Osteoblast (primary cell): ENCODE data around the gene TTLL12. TPM values are rescaled to one million over a fixed set of nuclear protein-coding genes. Genes with fewer than 3 reads are reported as not detected.
"Not testable (repeated sequence)": the region's sequence is repeated elsewhere in the genome, so short reads cannot be mapped to it uniquely, and the experiment has no call there.

ENCODE experiments used
- DNase-seq: peaks from one replicate; pipeline ENCODE4 v3.0.0; 2011; ENCODE audit warnings: low spot score, mixed read lengths; ENCODE audit not compliant: insufficient read length; ENCODE audit errors: missing footprints
- H2AFZ ChIP-seq: 2 replicates; pipeline ENCODE4 v1.6.0; 2011; ENCODE audit warnings: mild to moderate bottlenecking, low read length
- H3K27ac ChIP-seq: 2 replicates; pipeline ENCODE4 v1.5.1; 2011; ENCODE audit warnings: mild to moderate bottlenecking, low read depth, low read length, moderate library complexity
- H3K27me3 ChIP-seq: 2 replicates; pipeline ENCODE4 v1.6.0; 2012; ENCODE audit warnings: mild to moderate bottlenecking, control low read depth, inconsistent platforms, low read length, moderate library complexity; ENCODE audit not compliant: insufficient read depth
- H3K36me3 ChIP-seq: 2 replicates; pipeline ENCODE4 v1.5.1; 2011; ENCODE audit warnings: mild to moderate bottlenecking, low read length, control low read depth, moderate library complexity; ENCODE audit not compliant: insufficient read depth
- H3K4me1 ChIP-seq: 2 replicates; pipeline ENCODE4 v1.5.1; 2011; ENCODE audit warnings: mild to moderate bottlenecking, low read length, control low read depth, moderate library complexity; ENCODE audit not compliant: insufficient read depth
- H3K4me2 ChIP-seq: 2 replicates; pipeline ENCODE4 v1.6.0; 2011; ENCODE audit warnings: mild to moderate bottlenecking, low read length; ENCODE audit not compliant: insufficient read depth
- H3K4me3 ChIP-seq: fragments of 200-600 bp; sonication (generic); 3 replicates; pipeline ENCODE4 v1.5.1; 2012; ENCODE audit warnings: mild to moderate bottlenecking, low read length, inconsistent platforms; ENCODE audit not compliant: insufficient read depth
- H3K79me2 ChIP-seq: 2 replicates; pipeline ENCODE4 v1.6.0; 2012; ENCODE audit warnings: mild to moderate bottlenecking, low read length, control low read depth, inconsistent platforms; ENCODE audit not compliant: insufficient read depth
- H3K9me3 ChIP-seq: 2 replicates; pipeline ENCODE4 v1.5.1; 2011; ENCODE audit warnings: low read depth, low read length, control low read depth
- H4K20me1 ChIP-seq: 2 replicates; pipeline ENCODE4 v1.6.0; 2012; ENCODE audit warnings: mild to moderate bottlenecking, low read length, control low read depth; ENCODE audit not compliant: insufficient read depth
- CTCF ChIP-seq: IDR thresholded peaks from 2 replicates; pipeline ENCODE4 v1.5.1; 2011; ENCODE audit warnings: mild to moderate bottlenecking, low read depth, low read length, moderate library complexity; ENCODE audit errors: extremely low read depth
- total RNA-seq: library from RNA; depleted of rRNA; stranded (reverse); fragments of >200 nt; gene quantifications from 2 replicates; pipeline ENCODE4 v1.2.3, GENCODE V29; 2012

Gene TTLL12
- total RNA-seq, 1 donor, result 29.0 TPM

GRCh38 chr22:43147821-43148220 is 39.1 kb downstream of the TTLL12 start:
- peak overlapping the region; percentile 33 for H3K4me2 ChIP-seq
- H3K4me1 ChIP-seq, result no peaks in the 10 kb centered on the region
- no peaks in the 10 kb centered on the region for H3K9me3 ChIP-seq
- no peak overlapping the region for H3K4me3 ChIP-seq
- H3K27ac ChIP-seq, result no peak overlapping the region
- no peaks in the 10 kb centered on the region for H3K36me3 ChIP-seq
- TF ChIP-seq CTCF, result no peak
- H2AFZ ChIP-seq, result peak overlapping the region; percentile 41
- no peaks in the 10 kb centered on the region for H3K27me3 ChIP-seq
- no peaks in the 10 kb centered on the region for H4K20me1 ChIP-seq
- DNase-seq, result peak; percentile 89
- peaks cover 22% of the 10 kb centered on the region for H3K79me2 ChIP-seq

- H3K27me3 ChIP-seq, H3K9me3 ChIP-seq, H4K20me1 ChIP-seq, H2AFZ ChIP-seq, H3K4me3 ChIP-seq, H3K27ac ChIP-seq, DNase-seq, H3K4me2 ChIP-seq, H3K4me1 ChIP-seq, H3K36me3 ChIP-seq: not testable (repeated sequence)
- peaks cover 18% of the 10 kb centered on the region for H3K79me2 ChIP-seq
These were observed 40.6 kb downstream of the TTLL12 start for GRCh38 chr22:43146332-43146731.

- not testable (repeated sequence) for H3K36me3 ChIP-seq, H3K4me3 ChIP-seq, H3K27ac ChIP-seq, H4K20me1 ChIP-seq, H2AFZ ChIP-seq, H3K4me2 ChIP-seq, DNase-seq, H3K9me3 ChIP-seq, H3K27me3 ChIP-seq, H3K4me1 ChIP-seq
- H3K79me2 ChIP-seq, result peaks cover 21% of the 10 kb centered on the region
These were observed 41.6 kb downstream of the TTLL12 start for GRCh38 chr22:43145371-43145770.

GRCh38 chr22:43144949-43145348 is 42.0 kb downstream of the TTLL12 start:
- Histone ChIP-seq H3K79me2 (peaks cover 24% of the 10 kb centered on the region), H3K9me3 (no peaks in the 10 kb centered on the region), H3K4me1 (peaks cover 6% of the 10 kb centered on the region), H3K36me3 (peaks cover 4% of the 10 kb centered on the region), H3K4me2 (no peak overlapping the region), H3K27ac (no peak overlapping the region), H2AFZ (no peak overlapping the region), H4K20me1 (no peaks in the 10 kb centered on the region), H3K4me3 (no peak overlapping the region), H3K27me3 (no peaks in the 10 kb centered on the region)
- peak; percentile 76 for DNase-seq
- no peak for TF ChIP-seq CTCF

- H3K27ac ChIP-seq, result peak within 1 kb of the TSS; percentile 70
- DNase-seq, result peak; percentile 98
- TF ChIP-seq CTCF, result no peak
- H3K9me3 ChIP-seq, result no peaks in the 10 kb centered on the region
- H4K20me1 ChIP-seq, result no peaks in the 10 kb centered on the region
- H3K36me3 ChIP-seq, result peaks cover 12% of the 10 kb centered on the region
- peak within 1 kb of the TSS; percentile 99 for H3K4me3 ChIP-seq
- H3K4me1 ChIP-seq, result peaks cover 6% of the 10 kb centered on the region
- H3K27me3 ChIP-seq, result no peaks in the 10 kb centered on the region
- peak within 1 kb of the TSS; percentile 97 for H2AFZ ChIP-seq
- H3K79me2 ChIP-seq, result peaks cover 24% of the 10 kb centered on the region
- H3K4me2 ChIP-seq, result peak within 1 kb of the TSS; percentile 93
These were observed 43.9 kb downstream of the TTLL12 start, which contains the start of gene MCAT for GRCh38 chr22:43142880-43143562. TSS of gene MCAT (minus strand) at chr22:43143398. CDS start at chr22:43143348, 50 bp downstream.
